Peyer's patch (tissue), 4 donors: Measurements from ENCODE around the gene TMEM259. TPM values are rescaled to one million over a fixed set of nuclear protein-coding genes. Genes with fewer than 3 reads are reported as not detected.
A peak's percentile ranks its signal among the peaks of the same experiment; 100 is the strongest.

ENCODE experiments used
- DNase-seq, 3 donors: peaks; one replicate each; pipeline ENCODE4 v3.0.0-alpha.2; 2017 to 2019
- H3K27ac ChIP-seq, 4 donors: fragments of 200-600 bp; sonication (generic); one replicate each; pipeline ENCODE4 v1.5.1; 2016 to 2019
- H3K27me3 ChIP-seq, 2 donors: fragments of 200-600 bp; sonication (generic); one replicate each; pipeline ENCODE4 v1.5.1; 2019
- H3K36me3 ChIP-seq, 3 donors: fragments of 200-600 bp; sonication (generic); one replicate each; pipeline ENCODE4 v1.5.1; 2016 to 2019
- H3K4me1 ChIP-seq, 4 donors: fragments of 200-600 bp; sonication (generic); one replicate each; pipeline ENCODE4 v1.5.1; 2016 to 2019
- H3K4me3 ChIP-seq, 4 donors: fragments of 200-600 bp; sonication (generic); 1 replicate in 3 of 4; 2 replicates in 1 of 4; pipeline ENCODE4 v1.5.1; 2016 to 2019; ENCODE audit warnings: mild to moderate bottlenecking in 1 of 4
- H3K9me3 ChIP-seq, 4 donors: fragments of 200-600 bp; sonication (generic); one replicate each; pipeline ENCODE4 v1.5.1; 2016 to 2019; ENCODE audit warnings: mild to moderate bottlenecking in 1 of 4
- CTCF ChIP-seq, 6 experiments: fragments of 450-650 bp in 4 of 6; fragments of 200-600 bp in 2 of 6; sonication (generic) in 1 of 6; IDR thresholded peaks; one replicate each; pipeline ENCODE4 v1.5.1; 2017 to 2019; ENCODE audit warnings: antibody characterized with exemption in 6 of 6, mild to moderate bottlenecking in 3 of 6, moderate library complexity in 1 of 6
- POLR2A ChIP-seq, 2 donors: fragments of 450-650 bp; IDR thresholded peaks; one replicate each; pipeline ENCODE4 v1.5.1; 2017; ENCODE audit warnings: antibody characterized with exemption in 2 of 2, mild to moderate bottlenecking in 2 of 2, moderate library complexity in 2 of 2
- total RNA-seq, 4 donors: library from RNA; depleted of rRNA; stranded (reverse); fragments of >200 nt; gene quantifications; one replicate each; pipeline ENCODE4 v1.1.0, GENCODE V29; 2016

Gene TMEM259
- total RNA-seq, 4 donors from 2014 or later = 287 to 409 (median 366) TPM

DNA sequence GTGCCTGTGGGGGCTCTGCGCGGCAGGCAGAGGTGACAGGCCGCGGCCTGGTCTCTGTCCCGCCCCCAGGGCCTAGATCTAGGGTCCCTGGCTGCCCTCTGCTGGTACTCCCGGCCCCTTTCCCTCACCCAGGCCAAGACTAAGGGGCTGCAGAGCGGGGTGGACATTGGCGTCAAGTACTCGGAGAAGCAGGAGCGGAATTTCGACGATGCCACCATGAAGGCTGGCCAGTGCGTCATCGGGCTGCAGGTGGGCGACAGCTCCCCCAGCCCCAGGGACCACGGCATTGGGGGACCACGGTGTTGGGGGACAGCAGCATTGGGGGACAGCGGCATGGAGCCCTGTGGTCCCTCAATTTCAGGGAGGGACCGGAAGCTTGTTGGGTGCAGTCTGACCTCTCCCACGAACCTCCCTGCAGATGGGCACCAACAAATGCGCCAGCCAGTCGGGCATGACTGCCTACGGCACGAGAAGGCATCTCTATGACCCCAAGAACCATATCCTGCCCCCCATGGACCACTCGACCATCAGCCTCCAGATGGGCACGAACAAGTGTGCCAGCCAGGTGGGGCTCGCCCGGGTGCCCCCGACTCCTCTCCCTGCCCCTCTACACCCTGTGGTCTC lies 15.2 kb upstream of the TMEM259 start:
- no peak for DNase-seq
- peak overlapping the region in 1 of 4 donors; percentile 88 for H3K27ac ChIP-seq
- TF ChIP-seq CTCF (IDR thresholded peaks at IDR 0.05) (no peak), POLR2A (IDR thresholded peaks at IDR 0.05) (no peak)
- H3K4me1 ChIP-seq = peaks cover 0 to 27% (median 14%) of the 10 kb centered on the region in 4 donors
- H3K36me3 ChIP-seq = peaks cover 0 to 26% (median 0%) of the 10 kb centered on the region in 3 donors
- no peaks in the 10 kb centered on the region for H3K9me3 ChIP-seq
- no peak overlapping the region for H3K4me3 ChIP-seq
- H3K27me3 ChIP-seq = no peaks in the 10 kb centered on the region

DNA sequence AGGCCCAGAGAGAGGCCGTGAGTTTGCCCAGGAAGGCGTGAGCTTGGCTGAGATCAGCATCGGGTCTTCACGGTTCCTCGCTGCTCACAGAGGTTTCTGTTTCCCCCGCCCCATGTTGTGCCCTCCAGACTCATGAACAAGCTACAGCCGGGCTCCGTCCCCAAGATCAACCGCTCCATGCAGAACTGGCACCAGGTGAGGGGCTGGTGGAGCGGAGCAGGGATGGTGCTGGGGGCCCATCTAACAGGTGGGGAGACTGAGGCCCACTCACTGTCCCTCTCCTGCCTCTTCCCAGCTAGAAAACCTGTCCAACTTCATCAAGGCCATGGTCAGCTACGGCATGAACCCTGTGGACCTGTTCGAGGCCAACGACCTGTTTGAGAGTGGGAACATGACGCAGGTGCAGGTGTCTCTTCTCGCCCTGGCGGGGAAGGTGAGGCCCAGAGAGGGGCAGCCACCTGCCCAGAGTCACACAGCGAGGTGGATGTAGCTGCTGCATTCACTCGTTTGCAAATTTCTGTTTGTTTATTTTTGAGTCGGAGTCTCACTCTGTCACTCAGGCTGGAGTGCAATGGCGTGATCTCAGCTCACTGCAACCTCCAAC lies 11.4 kb upstream of the TMEM259 start:
- Histone ChIP-seq H3K27ac (no peak overlapping the region), H3K4me1 (peaks cover 0 to 31% (median 11%) of the 10 kb centered on the region in 4 donors), H3K36me3 (peaks cover 0 to 26% (median 0%) of the 10 kb centered on the region in 3 donors)

GRCh38 chr19:1028062-1028926 lies 7.4 kb upstream of the TMEM259 start:
- H3K4me3 ChIP-seq = peak overlapping the region; percentile 81 to 96 (median 86)
- peaks cover 0 to 17% (median 0%) of the 10 kb centered on the region in 3 donors for H3K36me3 ChIP-seq
- no peak for TF ChIP-seq CTCF (IDR thresholded peaks at IDR 0.05)
- TF ChIP-seq POLR2A (IDR thresholded peaks at IDR 0.05) = peak in 1 of 2 donors; percentile 27
- H3K27me3 ChIP-seq = no peaks in the 10 kb centered on the region
- DNase-seq = peak; percentile 80 to 88 (median 81)
- peak overlapping the region; percentile 87 to 99 (median 96) for H3K27ac ChIP-seq
- no peaks in the 10 kb centered on the region for H3K9me3 ChIP-seq
- H3K4me1 ChIP-seq = peaks cover 0 to 39% (median 11%) of the 10 kb centered on the region in 4 donors

More for the DNA sequence above, 11.4 kb upstream of the TMEM259 start:
- no peak for DNase-seq
- no peak overlapping the region for H3K4me3 ChIP-seq
- TF ChIP-seq POLR2A (IDR thresholded peaks at IDR 0.05) (no peak), CTCF (IDR thresholded peaks at IDR 0.05) (no peak)
- H3K9me3 ChIP-seq = no peaks in the 10 kb centered on the region
- H3K27me3 ChIP-seq = no peaks in the 10 kb centered on the region

GRCh38 chr19:1027650-1028061 lies 6.7 kb upstream of the TMEM259 start:
- Histone ChIP-seq H3K4me1 (peaks cover 0 to 39% (median 11%) of the 10 kb centered on the region in 4 donors), H3K27ac (peak overlapping the region; percentile 87 to 99 (median 96))

More at GRCh38 chr19:1027650-1028061, 6.7 kb upstream of the TMEM259 start:
- peaks cover 0 to 11% (median 0%) of the 10 kb centered on the region in 3 donors for H3K36me3 ChIP-seq
- TF ChIP-seq POLR2A (IDR thresholded peaks at IDR 0.05) (no peak), CTCF (IDR thresholded peaks at IDR 0.05) (no peak)
- peak overlapping the region; percentile 81 to 96 (median 86) for H3K4me3 ChIP-seq
- no peaks in the 10 kb centered on the region for H3K27me3 ChIP-seq
- DNase-seq = no peak
- H3K9me3 ChIP-seq = no peaks in the 10 kb centered on the region
